Inferior parietal cortex (tissue), 1 donor: Measurements from ENCODE around the gene PKNOX2.

Experiments used
- DNase-seq: peaks from one replicate; pipeline ENCODE4 v3.0.0-alpha.2; 2016; ENCODE audit errors: extremely low spot score

Gene PKNOX2

GRCh38 chr11:125357551-125357950 is 193.0 kb downstream of the PKNOX2 start:
- DNase-seq, result no peak

DNA sequence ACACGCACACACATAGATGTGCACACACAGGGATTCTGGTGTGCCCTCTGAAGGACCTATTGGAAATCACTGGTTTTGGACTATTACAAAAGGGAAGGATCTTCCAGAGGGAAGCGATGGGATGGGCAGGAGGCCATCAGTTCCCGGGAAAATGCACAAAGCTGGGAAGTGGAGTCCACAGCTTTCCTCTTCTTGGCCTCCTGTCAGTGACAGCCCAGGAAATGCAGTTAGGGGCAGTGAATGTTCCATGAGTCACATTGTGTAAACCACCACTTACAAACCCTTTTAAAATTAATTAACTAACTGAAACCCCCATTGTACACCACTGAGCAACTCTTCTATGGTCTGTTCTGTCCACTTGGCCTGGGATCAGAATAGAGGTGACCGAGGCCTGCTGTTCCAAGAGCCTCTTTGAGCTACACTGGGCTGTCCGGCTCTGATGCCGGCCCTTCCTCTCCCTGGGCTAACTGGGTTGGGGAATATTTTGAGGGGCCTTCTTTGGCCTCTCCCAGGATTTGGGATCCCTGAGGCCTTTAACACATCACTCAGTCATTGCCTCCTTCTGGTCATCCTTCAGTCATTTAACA is 193.8 kb downstream of the PKNOX2 start:
- DNase-seq, result no peak

GRCh38 chr11:125359130-125359529 is 194.6 kb downstream of the PKNOX2 start:
- no peak for DNase-seq

DNA sequence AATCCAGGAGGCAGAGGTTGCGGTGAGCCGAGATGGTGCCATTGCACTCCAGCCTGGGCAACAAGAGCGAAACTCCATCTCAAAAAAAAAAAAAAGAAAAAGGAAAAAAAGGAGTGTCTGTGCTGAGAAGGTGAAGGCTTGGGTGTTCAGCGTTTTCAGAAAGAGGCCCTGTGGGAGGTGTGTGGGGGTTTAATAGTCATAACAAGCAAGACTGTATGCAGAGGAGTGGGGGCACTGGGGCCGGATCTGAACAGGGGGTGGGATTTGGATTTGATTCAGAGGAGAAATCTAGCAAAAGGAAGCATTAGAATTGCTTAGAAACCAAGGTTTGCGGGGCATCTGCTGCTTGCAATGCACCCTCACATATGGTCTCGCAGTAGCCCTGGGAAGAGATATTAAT is 195.5 kb downstream of the PKNOX2 start:
- no peak for DNase-seq

GRCh38 chr11:125364121-125364826 is 199.7 kb downstream of the PKNOX2 start:
- no peak for DNase-seq

GRCh38 chr11:125365196-125365931 is 200.8 kb downstream of the PKNOX2 start:
- DNase-seq, result no peak

DNA sequence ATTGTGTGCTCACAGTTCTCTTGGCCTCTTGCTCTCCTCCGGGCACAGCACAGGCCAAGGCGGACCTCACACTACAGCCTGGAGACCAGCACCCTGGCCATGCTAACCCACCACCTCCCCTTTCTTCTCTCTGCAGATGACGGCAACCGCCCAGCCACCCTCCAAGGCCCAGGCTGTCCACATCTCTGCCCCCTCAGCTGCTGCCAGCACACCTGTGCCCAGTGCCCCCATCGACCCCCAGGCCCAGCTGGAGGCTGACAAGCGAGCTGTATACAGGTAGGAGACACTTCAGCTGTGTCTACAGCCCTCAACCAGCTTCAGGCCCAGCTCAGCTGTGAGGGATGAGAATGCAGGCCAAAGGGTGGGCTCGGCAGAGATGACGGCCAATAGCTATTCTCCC is 203.2 kb downstream of the PKNOX2 start:
- DNase-seq, result no peak

DNA sequence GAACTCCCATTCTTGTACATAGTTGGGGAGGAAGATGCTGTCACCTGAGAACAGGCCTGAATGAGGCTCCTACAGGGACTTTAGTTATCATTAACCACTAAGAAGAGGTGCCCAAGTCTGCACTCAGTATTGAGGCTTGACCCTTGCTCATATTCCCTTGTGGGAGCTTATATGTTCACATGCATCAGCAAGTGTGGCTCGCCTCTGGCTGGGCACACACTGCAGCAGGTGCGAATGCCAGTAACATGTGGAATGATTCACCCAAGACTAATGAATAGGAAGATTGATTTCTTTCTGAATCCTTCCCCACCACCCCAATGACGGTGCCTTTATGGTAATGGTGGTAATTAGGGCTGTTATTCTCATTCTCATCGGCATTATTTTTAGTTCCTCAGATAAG is 204.2 kb downstream of the PKNOX2 start:
- DNase-seq, result no peak

DNA sequence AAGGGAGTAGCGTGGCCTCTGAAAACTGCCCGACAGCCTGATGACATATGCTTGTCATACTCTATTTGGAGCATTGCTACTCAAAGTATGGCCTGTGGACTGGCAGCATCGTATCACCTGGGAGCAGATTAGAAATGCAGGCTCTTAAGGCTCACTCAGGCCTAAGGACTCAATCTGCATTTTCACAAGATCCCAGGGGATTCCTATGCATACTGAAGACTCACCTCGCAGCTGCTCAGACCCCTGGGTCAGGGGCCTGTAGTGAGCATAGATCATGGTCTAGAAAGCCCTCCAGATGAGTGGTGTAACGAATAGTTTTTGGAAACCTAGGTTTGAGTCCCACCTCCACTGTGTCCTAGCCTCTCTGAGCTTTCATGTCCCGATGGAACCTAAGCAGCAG is 205.3 kb downstream of the PKNOX2 start:
- no peak for DNase-seq

DNA sequence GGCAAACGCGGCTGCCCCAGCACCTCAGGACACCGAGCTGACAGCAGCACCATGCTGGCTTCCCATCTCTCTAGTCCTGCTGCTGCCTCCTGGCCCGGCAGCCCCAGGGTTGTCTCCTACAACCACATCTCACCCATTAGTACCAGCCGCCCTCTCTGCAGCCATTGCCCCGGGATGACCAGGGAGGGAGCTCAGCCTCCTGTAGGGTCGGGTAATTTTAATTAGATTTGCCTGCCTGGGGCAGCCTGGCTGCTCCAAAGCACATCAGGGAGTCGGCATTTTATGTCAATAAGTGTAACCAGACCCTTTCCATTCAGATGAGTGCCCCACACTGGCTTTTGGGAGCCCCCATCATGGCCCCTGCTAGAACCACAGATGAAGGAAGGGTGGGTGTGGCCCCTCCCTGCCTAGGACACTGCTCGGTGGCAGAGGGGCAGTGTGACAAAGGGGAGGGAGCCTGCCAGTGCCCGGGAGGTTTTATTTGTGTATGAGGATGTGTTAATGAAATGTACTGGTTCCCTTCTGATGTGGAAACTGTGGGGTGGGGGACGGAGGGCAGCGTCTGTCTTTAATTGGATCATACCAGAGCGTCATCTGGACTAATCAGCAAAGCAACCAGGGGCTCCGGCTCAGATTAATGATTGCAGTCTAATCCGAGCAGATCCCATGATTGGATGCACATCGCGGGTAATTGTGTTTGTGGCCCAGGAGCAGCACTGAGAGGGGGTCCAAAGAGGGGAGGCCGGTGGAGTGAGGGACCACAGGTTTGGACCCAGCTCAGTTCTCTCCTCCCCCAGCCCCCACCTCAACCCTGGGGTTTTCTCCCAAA is 206.2 kb downstream of the PKNOX2 start:
- no peak for DNase-seq

- DNase-seq, result no peak
Observed at GRCh38 chr11:125371431-125371935, 206.9 kb downstream of the PKNOX2 start.

DNA sequence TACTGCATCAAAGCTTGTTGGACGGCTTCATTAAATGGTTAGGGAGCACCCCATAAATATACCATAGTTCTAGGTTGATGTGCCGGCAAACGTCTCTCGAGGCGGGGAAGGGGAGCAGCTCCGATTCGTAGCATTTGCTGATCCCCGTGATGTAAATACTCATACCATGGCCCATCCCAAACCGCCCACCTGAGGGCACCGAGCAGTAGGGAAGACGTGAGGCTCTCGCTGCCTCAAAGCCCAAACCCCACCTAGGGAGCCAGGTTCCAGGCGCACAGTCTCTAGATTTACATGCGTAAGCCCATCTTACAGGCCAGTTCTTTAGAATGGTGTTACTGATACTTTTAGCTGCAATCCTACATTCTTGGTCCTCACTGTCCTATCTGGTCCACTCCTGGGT is 207.5 kb downstream of the PKNOX2 start:
- DNase-seq, result no peak

- no peak for DNase-seq
Observed at GRCh38 chr11:125372911-125373310, 208.4 kb downstream of the PKNOX2 start.

GRCh38 chr11:125373426-125374391 is 209.2 kb downstream of the PKNOX2 start:
- no peak for DNase-seq

DNA sequence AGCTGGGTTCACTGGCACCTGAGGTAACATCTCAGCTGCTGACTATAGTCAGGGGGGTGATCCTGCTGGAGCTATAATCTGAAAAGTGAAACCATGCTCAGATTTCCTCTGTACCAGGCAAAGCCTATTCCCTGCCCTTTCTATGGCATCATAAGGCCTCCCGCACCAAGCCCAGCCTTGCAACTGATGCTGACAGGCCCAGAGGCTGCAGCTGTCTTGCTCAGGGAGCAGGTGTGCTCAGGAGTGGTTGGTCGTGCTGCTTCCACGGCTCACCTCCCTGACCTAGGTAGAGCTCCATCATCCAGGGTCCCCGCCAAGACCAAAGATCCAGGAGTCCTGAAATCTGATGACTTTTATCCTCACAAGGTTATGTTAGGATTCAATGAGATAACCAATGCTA is 209.8 kb downstream of the PKNOX2 start:
- DNase-seq, result no peak

DNA sequence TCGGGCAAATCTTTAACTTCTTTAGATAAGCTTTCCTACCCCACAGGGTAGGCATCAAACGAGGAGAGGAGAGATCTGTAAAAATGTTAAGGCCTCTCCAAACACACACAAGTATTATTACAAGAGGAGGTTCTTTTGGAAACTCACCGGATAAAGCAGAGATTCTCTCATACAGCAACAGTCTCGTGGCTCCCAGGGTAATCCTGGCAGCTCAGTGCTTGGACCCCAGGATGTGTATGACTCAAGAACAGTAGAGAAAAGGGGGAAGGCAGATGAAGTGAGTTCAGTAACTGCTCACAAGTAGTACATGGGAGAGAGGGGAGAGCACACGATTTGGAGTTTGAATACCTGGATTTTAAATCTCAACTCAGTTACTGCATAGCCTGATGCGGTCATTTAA is 210.6 kb downstream of the PKNOX2 start:
- DNase-seq, result no peak

DNA sequence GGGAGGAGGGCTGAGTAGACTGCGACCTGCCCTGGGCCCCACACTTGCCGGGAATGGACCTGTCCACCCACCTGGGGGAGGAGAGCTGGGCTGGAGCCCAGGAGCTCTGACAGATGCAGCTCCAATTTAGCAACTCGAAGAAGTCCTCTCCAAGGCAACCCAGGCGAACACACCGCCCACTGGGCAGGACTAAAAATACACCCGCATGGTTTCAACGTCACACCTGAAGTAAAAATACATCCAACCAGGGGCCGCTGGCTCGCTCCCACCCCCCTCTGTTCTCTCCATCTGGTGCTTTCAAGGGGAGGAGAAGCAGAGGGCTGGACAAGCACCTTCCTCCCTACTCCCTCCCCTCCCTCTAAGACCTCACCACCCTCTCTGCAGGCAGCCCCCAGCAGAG is 211.6 kb downstream of the PKNOX2 start:
- peak; percentile 72 for DNase-seq

DNA sequence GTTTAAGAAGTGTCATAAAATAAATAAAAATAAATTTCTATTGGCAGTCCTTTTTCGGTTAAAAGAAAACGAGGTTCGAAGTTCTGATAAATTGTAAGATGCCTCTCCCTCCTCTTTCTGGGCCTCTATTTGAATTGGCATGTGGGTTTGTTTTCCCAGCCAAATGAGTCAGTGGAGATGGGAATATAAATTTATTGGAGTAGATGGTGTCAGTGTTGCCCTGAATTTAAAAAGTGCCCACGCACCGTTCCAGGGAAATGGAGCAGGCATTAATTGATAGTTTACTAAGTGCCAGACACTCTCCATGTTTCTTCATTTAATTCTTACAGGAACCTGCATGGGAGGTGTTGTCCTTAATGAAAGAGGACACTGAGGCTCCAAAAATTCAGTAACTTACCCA is 212.3 kb downstream of the PKNOX2 start:
- no peak for DNase-seq

DNA sequence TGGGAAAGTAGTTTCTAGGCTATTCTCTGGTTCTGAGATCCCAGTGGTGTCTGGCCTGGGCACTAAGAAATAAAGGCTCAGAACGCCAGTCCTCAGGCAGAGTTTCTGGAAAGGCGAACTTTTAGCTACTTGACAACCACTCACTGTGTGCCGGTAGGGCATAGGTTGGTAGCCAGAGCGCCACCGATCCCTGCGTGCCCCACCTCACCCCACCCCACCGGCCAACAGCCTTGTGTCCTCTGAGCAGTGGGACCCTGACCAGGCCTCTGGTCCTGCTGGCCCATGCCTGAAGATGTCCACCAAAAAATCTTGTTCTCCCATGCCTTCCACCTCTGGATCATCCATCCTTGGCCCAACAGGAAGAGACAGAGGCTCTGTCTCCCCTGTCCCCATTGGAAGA is 213.5 kb downstream of the PKNOX2 start:
- no peak for DNase-seq

- no peak for DNase-seq
Observed at GRCh38 chr11:125378571-125378970, 214.0 kb downstream of the PKNOX2 start.

- DNase-seq, result no peak
Observed at GRCh38 chr11:125379565-125379964, 215.0 kb downstream of the PKNOX2 start.
